ENCODE data around the gene SPATA20.
A peak's percentile ranks its signal among the peaks of the same experiment; 100 is the strongest.

SPATA20 gene

DNA sequence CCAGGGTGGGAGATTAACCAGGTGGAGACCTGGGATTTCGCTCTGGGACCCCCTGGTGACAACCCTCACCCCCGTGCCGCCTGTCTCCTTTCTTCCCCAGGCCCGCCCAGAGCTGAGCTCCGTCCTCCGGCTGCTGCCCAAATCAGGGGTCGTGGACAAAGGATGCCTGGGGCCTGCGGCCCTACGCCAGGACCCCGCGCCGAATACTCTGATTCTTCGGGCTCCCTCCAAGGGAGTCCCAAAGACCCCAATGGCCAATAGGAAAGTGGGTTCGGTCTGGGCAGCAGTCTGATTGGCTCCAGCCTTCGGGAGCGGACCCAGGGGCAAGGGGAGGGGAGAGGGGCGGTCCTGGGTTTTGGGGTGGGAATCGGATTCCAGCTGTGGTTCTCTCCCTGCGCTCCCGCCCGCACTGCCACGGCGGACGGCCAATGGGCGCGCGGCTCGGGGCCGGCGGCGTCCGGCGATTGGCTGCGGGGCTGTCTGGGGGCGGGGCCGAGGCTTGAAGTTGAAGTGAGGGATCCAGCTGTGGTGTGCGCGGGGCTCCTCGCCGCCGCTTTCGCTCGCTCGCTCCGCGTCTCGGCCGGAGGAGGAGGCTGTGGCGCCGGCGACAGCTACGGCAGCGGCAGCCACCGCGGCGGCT lies 13.3 kb downstream of the SPATA20 start, which contains the start of gene CACNA1G:
TSS of gene CACNA1G (plus strand) at position 531 of the 640 bp plus-strand sequence. CDS start 745 bp downstream, outside the sequence.
- peak; percentile 52 to 77 (median 64) for DNase-seq

DNA sequence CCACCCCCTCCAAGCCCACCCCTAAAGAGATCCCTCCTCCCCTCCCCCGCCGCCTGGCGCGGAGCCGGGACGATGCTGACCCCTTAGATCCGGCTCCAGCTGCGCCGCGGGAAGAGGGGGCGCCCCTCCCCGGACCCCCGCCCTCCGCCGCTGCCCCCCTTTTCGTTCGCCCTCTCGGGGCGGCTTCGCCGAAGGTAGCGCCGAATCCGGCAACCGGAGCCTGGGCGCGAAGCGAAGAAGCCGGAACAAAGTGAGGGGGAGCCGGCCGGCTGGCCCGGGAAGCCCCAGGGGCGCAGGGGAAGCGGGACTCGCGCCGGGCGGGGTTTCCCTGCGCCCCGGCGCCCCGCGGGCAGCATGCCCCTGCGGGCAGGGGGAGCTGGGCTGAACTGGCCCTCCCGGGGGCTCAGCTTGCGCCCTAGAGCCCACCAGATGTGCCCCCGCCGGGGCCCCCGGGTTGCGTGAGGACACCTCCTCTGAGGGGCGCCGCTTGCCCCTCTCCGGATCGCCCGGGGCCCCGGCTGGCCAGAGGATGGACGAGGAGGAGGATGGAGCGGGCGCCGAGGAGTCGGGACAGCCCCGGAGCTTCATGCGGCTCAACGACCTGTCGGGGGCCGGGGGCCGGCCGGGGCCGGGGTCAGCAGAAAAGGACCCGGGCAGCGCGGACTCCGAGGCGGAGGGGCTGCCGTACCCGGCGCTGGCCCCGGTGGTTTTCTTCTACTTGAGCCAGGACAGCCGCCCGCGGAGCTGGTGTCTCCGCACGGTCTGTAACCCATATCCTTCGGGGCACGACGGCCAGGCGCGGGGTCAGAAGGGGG lies 14.2 kb downstream of the SPATA20 start:
- no peak for DNase-seq

DNA sequence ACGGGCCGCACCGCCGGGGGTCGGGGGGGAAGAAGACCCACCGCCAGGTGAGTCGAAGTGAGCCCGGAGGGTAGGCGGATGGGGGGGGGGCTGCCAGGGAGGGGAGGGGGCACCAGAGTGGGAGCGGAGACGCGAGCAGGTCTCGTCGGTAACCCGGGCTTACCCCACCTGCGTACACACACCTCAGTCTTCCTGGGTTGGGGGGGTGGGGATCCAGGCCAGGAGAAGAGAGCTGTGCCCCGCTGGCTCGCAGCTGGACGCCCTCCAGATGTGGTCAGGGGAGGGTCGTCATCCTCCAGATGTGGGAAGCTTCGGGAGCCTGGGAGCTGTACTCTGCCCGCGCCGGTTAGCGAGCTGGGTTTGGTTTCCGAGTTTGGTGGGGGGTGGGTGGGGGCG lies 14.8 kb downstream of the SPATA20 start:
- DNase-seq: peak in 1 of 4 experiments; percentile 10

DNA sequence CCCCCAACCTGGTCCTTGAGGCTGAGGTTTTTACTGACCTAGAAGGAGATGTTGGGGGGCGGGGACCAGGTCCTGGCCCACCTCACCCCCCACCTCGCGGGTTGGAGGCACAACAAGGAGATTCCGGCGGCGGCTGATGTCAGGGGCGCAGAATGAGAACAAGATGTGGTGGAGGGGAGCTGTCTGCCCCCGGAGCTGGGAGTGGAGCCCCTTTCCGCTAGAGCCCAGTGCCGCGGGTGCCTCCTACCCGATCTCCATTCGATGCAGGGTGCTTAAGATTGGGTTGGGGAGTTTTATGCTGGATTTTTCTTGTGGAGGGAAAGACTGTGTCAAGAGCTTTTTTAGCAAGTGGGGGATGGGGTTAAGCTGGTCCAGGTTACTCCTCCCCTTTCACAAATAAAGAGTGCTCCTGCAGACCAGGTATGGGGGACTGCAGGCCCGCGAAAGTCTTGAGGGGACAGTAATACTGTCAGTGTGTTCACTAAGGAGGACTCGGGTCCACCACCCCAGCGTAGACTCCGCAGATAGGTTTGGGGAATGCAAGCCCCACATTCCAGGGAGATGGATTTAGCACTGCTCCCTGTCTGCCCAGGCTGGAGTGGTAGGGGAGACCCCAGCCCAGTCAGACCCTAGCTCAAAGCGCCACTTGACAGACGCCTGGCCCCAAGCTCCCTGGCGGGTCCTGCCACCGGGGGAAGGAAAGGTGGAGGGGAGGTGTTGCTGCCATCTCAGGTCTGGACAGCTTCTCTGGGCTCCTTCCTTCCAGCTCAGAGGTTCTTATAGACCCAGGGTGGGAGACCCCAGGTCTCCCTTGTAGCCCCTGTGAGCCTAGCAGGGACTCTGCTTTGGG lies 15.5 kb downstream of the SPATA20 start:
- DNase-seq: no peak

DNA sequence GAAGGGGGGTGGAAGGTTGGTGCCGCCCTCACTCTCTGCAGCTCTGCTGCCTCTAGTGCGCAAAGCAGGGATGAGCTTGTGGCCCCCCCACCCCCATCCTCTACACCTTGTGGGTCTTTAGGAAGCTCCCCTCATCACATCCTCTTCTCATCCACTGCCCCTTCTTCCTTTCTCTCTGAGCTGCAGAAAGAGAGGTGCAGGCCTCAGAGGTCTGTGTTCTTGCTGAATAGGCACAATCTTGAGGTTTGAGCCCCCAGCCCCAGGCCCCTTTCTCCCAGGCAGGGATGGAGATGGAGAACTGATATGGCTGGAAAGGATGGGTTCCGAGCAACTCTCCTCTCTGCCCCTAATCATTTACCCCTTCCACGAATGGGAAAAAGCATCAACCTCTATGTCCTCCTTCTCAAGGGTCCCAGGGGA lies 16.1 kb downstream of the SPATA20 start:
- DNase-seq: peak in 1 of 4 experiments; percentile 8

DNA sequence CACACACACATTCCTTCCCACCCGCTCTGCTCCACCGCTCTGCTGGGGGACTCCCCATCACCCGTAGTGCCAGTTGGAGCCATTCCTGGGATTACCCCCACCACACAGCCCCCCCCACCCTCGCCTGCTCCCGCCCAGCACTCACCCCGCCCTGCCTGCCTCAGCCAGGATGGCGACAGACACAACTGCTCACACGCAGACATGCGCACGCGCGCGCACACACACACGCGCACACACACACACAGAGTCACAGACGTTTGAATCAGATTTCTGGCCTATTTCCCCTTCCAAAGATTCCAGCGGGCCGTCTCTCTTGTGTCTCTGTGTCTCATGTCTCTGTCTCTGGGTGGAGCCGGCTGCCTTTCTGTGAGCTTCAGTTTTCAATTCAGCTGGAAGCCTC lies 17.9 kb downstream of the SPATA20 start:
- DNase-seq: no peak

DNA sequence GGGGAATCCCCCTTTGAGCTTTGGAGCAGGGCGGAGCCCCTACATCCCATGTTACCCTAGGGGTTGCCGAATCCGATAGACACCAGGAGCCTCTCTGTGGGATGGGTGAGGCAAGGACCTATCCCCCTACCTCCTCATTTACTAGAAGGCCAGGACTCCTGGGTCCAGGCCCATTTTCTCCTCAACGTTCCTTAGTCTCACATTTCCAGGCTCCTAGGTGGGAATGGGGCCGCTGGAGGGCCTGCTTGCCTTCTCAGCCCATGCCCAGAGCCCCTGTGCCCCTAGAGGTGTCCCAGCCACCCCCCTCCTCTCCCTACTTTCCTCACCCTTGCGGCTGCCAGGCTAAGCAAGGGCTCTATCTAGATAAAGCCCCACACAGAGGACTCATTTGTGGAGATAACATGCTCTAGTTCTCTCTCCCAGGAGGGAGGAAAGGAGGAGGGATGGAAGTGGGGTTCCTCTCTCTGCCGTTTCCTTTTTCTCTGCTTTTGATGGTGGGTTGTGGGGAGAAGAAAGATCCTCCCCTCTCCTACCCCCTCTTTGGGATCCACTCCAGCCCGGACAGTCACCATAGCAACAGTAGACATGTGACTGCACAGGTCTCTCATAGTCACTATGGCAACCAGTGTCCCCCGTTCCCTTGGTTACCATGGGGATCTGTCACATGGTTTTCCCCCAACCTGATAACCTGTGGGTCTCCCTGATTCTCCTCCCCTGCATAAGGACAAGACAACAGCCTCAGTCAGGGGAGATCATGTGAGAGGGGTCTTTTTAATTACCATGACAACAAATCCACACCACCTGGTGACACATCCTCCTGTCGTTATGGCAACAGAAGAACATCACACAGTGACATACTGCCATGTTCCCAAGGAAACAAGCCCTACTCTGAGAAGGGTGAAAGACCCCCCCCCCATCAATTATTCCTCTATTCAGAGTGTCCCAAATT lies 18.7 kb downstream of the SPATA20 start:
- no peak for DNase-seq

DNA sequence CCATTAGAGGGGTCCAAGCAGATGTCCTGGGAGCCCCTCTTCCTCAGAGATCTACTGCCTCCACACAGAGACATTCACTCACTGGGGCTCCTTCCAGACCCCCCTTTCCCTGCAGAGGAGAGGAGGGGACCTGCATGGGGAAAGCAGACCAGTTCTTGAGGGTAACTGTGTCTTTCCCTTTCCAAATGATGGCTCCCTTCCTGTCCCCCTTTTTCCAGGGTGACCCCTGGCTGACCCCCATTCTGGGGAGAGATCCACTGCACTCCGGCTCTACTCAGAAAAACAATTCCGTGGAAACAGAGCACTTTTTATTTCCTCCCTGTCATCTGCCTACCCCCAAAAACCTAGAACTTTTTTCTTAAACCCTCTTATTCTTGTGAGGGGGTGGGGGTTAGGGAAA lies 19.9 kb downstream of the SPATA20 start:
- no peak for DNase-seq

DNA sequence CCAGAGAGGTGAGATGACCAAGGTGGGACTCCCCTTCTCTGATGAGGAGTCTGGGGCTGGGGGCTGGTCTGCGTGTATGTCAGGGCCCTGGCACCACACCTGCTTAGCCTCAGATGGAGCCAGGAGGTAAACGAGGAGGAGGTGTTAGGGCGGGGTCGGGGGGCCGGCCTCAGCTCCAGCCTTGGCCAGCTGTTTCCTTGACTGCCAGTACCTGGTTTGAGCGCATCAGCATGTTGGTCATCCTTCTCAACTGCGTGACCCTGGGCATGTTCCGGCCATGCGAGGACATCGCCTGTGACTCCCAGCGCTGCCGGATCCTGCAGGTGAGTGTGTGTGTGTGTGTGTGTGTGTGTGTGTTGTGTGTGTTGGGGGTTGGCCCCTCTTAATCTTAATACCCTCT lies 21.7 kb downstream of the SPATA20 start:
- DNase-seq: no peak

DNA sequence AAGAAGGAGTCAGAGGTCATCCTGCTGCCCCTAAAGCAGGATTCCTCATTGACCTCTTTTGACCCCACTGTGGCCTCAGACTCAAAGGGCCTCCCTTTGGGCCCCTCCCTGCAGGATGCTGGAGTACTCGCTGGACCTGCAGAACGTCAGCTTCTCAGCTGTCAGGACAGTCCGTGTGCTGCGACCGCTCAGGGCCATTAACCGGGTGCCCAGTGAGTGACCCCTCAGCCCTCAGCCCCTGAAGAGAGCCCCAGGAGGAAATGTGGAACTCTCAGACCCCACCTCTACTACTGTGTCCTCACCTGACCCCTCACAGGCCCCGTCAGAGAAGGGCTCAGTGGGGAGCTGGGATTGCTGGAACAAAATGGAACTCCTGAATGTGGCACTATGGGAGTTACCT lies 22.6 kb downstream of the SPATA20 start:
- DNase-seq: no peak

DNA sequence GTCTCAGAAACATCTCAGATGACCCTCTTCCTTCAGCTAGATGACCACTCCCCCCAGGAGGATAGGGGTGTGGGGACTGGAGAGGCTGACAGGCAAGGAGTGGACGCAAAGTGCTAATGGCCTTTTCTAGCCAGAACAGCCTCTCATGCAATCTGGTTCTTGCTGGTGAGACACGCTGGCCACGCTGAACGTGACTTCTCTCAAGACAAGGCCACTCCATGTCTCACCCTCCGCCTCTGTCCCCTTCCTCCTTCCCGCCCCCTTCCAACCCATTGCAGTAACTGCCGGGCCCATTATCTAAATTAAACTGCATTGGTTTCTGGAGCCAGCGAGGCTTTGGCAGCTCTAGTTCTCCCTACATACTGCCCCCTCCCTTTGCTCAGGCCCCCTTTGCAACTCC lies 23.1 kb downstream of the SPATA20 start:
- DNase-seq: no peak

DNA sequence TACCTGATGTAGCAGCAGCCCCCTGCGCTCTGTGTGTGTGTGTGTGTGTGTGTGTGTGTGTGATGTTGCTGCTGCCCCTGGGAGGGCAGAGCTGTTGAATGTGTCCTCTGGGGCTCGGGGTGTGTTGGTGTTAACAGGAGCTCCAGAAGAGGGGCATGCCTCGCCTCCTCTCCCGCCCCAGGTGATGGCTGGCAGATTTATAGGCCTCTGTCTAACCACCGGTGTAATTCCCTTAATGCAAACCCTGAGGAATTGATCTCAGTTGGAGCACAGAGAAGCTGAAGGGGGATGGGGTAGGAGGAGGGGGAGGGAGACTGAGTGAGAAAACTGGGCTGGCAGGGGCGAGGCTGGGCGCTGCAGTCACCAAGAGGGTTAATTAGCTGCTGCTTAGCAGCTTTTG lies 23.6 kb downstream of the SPATA20 start:
- no peak for DNase-seq

DNA sequence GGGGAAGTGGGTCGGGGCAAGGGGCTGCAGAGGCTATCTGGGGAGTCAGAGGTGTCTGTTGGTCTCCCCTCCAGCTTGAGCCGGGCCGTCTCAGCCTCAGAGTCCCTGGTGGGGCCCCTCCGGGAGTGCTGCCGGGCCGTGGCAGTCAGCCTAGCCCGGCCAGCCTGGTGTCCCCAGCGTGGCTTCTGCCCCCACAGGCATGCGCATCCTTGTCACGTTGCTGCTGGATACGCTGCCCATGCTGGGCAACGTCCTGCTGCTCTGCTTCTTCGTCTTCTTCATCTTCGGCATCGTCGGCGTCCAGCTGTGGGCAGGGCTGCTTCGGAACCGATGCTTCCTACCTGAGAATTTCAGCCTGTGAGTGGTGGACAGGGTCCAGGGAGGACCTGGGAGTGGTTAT lies 24.7 kb downstream of the SPATA20 start:
- DNase-seq: no peak

DNA sequence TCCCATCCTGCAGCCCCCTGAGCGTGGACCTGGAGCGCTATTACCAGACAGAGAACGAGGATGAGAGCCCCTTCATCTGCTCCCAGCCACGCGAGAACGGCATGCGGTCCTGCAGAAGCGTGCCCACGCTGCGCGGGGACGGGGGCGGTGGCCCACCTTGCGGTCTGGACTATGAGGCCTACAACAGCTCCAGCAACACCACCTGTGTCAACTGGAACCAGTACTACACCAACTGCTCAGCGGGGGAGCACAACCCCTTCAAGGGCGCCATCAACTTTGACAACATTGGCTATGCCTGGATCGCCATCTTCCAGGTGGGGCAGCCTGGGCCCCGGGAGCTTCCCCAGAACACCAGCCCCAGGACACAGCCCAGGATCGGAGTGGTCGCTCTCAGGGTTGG lies 25.6 kb downstream of the SPATA20 start:
- DNase-seq: no peak

DNA sequence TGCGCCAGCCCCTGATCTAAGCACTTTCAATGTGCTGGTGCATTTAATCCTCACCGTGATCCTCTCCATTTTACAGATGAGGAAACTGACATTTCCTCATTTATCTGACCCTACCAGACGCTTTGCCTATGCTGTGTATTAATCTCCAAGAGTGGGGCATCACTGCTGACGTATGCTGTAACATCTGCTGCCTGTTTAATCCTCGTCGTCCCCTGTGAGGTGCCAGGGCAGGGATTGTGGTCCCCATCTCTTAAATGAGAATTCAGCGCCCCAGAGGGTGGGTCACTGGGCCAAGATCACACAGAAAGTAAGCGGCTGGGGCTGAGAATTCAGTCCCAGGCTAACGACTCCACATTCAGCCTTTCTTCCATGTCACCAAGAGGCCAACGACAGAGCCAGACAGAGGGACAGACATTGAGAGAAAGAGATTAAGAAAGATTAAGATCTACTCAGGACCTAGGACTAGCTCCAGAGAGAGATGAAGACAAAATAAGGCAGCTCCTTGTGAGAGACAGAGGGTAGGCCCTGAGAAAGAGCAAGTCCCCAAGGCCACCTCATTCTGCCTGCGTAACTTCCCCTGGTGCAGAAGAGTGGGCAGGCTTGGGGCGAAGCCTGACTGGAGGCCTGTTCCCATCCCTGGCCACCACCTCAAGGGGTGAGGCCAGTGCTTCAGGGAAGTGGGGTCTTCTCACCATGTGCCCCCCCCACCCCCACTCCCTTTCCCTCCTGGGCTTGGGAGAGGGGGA lies 27.1 kb downstream of the SPATA20 start:
- no peak for DNase-seq

DNA sequence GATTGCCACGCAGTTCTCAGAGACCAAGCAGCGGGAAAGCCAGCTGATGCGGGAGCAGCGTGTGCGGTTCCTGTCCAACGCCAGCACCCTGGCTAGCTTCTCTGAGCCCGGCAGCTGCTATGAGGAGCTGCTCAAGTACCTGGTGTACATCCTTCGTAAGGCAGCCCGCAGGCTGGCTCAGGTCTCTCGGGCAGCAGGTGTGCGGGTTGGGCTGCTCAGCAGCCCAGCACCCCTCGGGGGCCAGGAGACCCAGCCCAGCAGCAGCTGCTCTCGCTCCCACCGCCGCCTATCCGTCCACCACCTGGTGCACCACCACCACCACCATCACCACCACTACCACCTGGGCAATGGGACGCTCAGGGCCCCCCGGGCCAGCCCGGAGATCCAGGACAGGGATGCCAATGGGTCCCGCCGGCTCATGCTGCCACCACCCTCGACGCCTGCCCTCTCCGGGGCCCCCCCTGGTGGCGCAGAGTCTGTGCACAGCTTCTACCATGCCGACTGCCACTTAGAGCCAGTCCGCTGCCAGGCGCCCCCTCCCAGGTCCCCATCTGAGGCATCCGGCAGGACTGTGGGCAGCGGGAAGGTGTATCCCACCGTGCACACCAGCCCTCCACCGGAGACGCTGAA lies 28.7 kb downstream of the SPATA20 start:
- no peak for DNase-seq

DNA sequence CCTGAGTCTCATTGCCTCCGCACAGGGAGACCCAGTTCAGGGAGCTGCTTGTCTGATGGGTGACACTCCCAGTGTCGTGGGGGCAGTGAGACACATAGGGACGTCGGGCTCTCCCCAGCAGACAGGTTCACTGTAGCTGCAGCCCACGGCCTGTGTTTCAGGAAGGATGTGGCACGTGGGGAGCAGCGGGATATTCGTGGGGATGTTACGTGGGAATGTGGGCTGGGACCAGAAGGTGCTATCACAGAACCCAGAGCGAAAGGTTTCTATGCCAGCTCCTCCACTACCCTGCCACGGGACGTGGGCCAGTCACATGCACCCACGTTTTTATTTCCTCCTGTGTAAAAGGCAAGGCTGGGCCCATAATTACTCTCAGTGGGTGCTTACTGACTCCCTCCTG lies 29.9 kb downstream of the SPATA20 start:
- DNase-seq: no peak

DNA sequence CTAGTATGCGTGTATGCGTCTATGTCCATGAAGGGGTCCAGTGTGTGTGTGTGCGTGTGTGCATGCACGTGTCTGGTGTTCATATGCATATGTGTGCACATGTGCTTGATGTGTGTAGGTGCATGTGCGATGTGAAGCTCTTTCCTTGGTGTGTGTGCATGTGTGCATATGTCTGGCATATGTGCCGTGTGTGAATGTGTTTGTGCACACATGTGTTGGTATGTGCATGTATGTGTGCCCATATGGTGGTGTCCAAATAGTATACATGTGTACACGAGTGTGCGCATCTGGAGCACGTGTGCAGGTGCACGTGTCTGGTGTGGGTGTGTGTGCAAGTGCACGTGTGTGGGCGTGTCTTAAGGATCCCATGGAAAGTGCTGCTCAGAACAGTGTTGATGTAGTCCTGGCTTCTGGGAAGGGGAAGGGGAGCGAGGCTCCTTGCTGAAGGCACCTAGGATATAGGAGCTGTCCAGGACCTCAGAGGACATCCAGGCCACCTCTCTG lies 30.5 kb downstream of the SPATA20 start:
- no peak for DNase-seq

DNA sequence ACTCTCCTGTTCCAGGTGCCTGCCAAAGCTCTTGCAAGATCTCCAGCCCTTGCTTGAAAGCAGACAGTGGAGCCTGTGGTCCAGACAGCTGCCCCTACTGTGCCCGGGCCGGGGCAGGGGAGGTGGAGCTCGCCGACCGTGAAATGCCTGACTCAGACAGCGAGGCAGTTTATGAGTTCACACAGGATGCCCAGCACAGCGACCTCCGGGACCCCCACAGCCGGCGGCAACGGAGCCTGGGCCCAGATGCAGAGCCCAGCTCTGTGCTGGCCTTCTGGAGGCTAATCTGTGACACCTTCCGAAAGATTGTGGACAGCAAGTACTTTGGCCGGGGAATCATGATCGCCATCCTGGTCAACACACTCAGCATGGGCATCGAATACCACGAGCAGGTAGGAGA lies 31.2 kb downstream of the SPATA20 start:
- no peak for DNase-seq

DNA sequence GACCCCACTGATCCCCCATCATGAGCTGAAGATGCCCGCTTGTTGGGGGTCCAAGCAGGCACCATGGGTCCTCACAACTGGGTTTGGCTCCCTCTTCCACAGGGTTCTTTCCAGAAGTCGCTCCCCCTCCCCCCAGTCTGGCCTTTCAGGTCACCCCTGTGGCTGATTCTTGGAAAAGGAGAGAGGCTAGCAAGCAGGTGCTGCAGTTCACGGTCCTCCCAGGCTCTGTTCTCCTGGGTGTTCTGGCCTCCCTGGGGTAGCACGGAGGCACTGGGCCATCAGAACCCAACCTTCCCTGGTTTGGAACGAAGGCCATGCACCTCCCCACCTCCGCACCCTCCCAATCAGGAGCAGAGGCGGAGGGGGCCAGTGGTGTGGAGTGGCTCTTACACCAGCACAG lies 32.4 kb downstream of the SPATA20 start:
- no peak for DNase-seq

DNA sequence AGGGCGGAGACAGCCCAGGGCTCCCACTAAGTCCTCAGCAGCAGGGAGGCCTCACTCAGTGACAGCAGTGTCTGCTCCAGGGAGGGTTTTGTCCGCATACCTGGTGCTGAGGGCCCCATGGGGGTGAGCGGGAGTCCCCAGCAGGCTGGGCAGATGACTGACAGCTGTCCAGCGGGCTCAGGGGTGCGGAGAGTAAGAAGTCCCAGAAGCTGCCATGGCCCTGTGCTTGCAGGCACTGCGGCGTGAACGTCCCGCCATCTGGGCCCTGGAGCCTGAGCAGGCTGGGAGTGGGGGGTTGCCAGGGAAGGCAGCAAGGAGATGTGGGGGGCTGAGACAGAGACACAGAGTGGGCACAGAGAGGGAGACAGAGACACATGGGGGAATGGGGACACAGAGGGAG lies 33.7 kb downstream of the SPATA20 start:
- DNase-seq: no peak
